Measurements from ENCODE around the gene GRM4. TPM values are rescaled to one million over a fixed set of nuclear protein-coding genes. Genes with fewer than 3 reads are reported as not detected.
A peak's percentile ranks its signal among the peaks of the same experiment; 100 is the strongest.

GRM4 gene
- total RNA-seq, 4 donors from 2014 or later, result not detected

DNA sequence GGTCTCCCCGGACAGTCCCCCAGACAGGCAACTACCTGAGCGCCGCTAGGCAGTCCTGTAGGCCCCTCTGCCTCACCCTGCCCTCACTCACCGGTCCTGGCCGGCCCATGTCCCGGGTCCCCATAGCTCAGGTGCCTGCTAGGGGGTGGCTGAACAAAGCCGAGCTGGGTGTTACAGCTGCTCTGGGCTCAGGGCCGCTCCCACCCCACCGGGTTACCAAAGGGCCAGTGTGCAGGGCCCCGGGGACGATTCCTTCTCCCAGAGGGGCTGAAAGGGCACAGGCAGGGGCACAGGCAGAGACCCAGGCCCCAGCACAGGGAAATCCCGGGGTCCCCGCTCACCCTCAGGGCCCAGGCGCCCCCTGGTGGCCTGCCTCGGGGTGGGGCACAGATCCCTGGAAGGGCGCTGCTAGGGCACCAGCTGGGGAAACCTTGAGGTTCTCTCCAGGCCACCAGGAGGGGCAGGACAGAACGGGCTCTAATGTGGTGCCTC lies 118.4 kb downstream of the GRM4 start:
- Histone ChIP-seq H3K27ac (no peak overlapping the region), H3K4me3 (no peak overlapping the region), H3K9me3 (no peaks in the 10 kb centered on the region), H3K27me3 (no peaks in the 10 kb centered on the region), H3K36me3 (no peaks in the 10 kb centered on the region), H3K4me1 (no peaks in the 10 kb centered on the region)
- peak; percentile 34 to 73 (median 67) for DNase-seq
- TF ChIP-seq, protein P1, sequence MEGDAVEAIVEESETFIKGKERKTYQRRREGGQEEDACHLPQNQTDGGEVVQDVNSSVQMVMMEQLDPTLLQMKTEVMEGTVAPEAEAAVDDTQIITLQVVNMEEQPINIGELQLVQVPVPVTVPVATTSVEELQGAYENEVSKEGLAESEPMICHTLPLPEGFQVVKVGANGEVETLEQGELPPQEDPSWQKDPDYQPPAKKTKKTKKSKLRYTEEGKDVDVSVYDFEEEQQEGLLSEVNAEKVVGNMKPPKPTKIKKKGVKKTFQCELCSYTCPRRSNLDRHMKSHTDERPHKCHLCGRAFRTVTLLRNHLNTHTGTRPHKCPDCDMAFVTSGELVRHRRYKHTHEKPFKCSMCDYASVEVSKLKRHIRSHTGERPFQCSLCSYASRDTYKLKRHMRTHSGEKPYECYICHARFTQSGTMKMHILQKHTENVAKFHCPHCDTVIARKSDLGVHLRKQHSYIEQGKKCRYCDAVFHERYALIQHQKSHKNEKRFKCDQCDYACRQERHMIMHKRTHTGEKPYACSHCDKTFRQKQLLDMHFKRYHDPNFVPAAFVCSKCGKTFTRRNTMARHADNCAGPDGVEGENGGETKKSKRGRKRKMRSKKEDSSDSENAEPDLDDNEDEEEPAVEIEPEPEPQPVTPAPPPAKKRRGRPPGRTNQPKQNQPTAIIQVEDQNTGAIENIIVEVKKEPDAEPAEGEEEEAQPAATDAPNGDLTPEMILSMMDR (IDR thresholded peaks at IDR 0.05), result peak; percentile 51 to 87 (median 78)
- TF ChIP-seq POLR2A (IDR thresholded peaks at IDR 0.05), result no peak

DNA sequence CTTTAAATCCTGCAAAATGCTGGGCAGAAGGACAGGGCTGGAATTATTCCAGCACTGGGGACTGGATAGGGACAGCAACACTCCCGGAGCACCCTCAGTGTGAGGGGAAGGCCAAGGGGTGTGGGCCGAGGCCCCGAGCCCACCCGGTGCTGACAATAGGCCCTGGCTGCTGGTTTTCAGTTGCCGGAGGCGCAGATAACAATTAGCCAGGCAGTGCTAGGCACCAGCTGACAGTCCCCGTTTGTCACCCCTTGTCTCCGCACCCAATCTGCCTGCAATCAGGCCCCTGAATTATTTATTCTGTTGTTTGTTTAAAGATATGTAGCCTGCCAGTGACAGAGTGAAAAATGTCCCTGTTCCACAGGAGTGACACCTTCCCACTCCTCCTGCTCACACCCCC lies 120.0 kb downstream of the GRM4 start:
- no peaks in the 10 kb centered on the region for H3K36me3 ChIP-seq
- no peak overlapping the region for H3K27ac ChIP-seq
- DNase-seq, result no peak
- H3K27me3 ChIP-seq, result no peaks in the 10 kb centered on the region
- no peaks in the 10 kb centered on the region for H3K9me3 ChIP-seq
- TF ChIP-seq POLR2A (IDR thresholded peaks at IDR 0.05), result no peak
- TF ChIP-seq, protein P1 (IDR thresholded peaks at IDR 0.05), result no peak
- no peak overlapping the region for H3K4me3 ChIP-seq
- no peaks in the 10 kb centered on the region for H3K4me1 ChIP-seq

DNA sequence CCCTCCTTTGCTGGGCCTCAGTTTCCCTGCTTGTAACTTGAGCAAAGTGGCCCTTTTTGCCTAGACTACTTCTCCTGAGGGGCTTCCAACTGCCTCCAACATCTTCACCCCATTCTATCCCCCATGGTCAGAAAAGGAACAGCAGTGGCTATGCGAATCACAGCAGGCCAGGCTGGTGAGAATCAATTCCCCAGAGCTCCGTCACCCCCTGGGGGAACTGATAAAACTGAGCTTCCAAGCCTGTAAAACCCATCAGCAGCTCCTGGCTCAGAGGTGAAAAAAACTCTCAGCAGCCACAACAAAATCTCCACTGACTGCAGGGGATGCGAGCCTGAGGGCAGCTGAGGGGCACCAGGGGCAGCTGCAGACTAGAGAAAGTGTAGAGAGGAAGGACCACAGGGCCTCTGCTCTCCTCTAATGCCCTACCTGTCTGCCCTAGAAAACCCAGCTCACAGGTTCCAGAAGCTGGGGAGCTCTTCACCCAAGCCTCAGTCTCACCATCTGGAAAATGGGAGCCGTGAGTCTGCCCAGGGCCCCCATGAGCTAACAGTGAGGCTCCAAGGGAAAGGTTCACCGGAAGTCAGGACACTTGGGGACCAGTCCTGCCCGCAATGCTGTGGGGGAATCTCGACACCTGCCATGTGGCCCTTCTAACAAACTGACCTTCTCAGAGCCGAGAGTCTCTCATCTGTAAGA lies 120.6 kb downstream of the GRM4 start:
- Histone ChIP-seq H3K4me3 (no peak overlapping the region), H3K27me3 (no peaks in the 10 kb centered on the region), H3K9me3 (no peaks in the 10 kb centered on the region), H3K36me3 (no peaks in the 10 kb centered on the region), H3K27ac (no peak overlapping the region), H3K4me1 (no peaks in the 10 kb centered on the region)
- TF ChIP-seq POLR2A (IDR thresholded peaks at IDR 0.05), result no peak
- TF ChIP-seq, protein P1 (IDR thresholded peaks at IDR 0.05), result no peak
- DNase-seq, result no peak

DNA sequence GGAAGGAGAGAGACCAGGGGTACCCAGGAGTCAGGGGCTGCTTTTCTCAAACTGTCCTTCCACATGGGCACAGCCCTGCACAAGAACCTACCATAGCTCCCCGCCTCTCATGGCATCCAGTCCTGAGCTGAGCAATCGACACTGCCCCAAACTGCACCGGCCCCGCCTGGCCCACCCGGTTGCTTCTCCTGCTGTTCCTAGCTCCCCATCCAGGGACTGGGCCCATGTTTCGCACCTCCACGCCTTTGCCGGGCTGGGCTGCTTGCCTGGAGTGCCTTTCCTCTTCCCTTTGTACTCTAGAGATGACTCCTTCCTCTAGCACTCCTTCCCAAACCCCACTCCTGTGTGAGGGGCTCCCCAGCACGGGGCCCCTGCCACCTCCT lies 123.0 kb downstream of the GRM4 start:
- no peaks in the 10 kb centered on the region for H3K36me3 ChIP-seq
- no peaks in the 10 kb centered on the region for H3K27me3 ChIP-seq
- H3K4me1 ChIP-seq, result no peaks in the 10 kb centered on the region
- H3K27ac ChIP-seq, result no peak overlapping the region
- H3K9me3 ChIP-seq, result no peaks in the 10 kb centered on the region
- no peak for TF ChIP-seq POLR2A (IDR thresholded peaks at IDR 0.05)
- TF ChIP-seq, protein P1 (IDR thresholded peaks at IDR 0.05), result no peak
- no peak for DNase-seq
- no peak overlapping the region for H3K4me3 ChIP-seq

DNA sequence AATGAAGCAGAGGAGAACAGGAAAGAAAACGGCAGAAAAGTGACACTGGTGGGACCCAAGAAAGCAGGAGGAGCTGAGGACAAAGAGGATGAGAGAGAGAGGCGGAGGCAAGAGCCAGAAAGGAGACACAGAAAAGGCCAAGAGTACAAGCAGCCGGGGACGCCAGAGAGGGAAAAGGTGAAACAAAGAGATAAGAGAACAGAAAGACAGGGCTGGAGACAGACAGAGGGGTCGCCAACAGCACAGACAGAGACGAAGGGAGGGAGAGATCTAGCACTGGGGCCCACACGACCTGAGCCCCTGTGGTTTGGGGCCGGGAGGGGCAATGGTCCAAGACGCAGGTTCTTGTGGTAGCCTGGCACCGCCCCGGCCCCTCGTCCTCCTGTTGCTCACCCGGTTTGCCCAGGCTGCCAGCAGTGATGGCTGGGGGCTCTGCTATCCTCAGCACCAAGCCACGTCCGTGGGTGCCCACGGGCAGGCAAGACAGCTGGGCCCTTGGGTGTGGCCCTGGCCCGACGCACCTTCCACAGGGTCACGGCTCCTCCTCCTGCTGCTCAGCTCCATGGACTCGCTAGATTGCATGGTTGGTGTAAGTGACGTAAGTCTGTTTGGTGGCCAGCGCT lies 123.5 kb downstream of the GRM4 start:
- H3K4me1 ChIP-seq, result no peaks in the 10 kb centered on the region
- H3K9me3 ChIP-seq, result no peaks in the 10 kb centered on the region
- H3K4me3 ChIP-seq, result no peak overlapping the region
- H3K27ac ChIP-seq, result no peak overlapping the region
- no peaks in the 10 kb centered on the region for H3K36me3 ChIP-seq
- DNase-seq, result no peak
- TF ChIP-seq POLR2A (IDR thresholded peaks at IDR 0.05), result no peak
- TF ChIP-seq, protein P1 (IDR thresholded peaks at IDR 0.05), result no peak
- H3K27me3 ChIP-seq, result no peaks in the 10 kb centered on the region

All from Peyer's patch (tissue), 4 donors.